HEK293 (cell line): ENCODE data around the gene DNAJC12.

Experiments used
- CTCF ChIP-seq: fragments of 450-650 bp; formaldehyde crosslinking; IDR thresholded peaks from 2 replicates; pipeline ENCODE4 v1.5.1; 2016; ENCODE audit warnings: missing biosample characterization, missing genetic modification characterization
- PRDM2 ChIP-seq: fragments of 450-650 bp; formaldehyde crosslinking; IDR thresholded peaks from 2 replicates; pipeline ENCODE4 v1.5.1; 2016; ENCODE audit warnings: missing biosample characterization, missing genetic modification characterization, borderline replicate concordance
- RBAK ChIP-seq: fragments of 450-650 bp; formaldehyde crosslinking; IDR thresholded peaks from 2 replicates; pipeline ENCODE4 v1.5.1; 2016; ENCODE audit warnings: missing biosample characterization, missing genetic modification characterization
- SCRT2 ChIP-seq: fragments of 450-650 bp; formaldehyde crosslinking; IDR thresholded peaks from 2 replicates; pipeline ENCODE4 v1.5.1; 2016; ENCODE audit warnings: missing biosample characterization, missing genetic modification characterization
- WT1 ChIP-seq: fragments of 450-650 bp; formaldehyde crosslinking; IDR thresholded peaks from 2 replicates; pipeline ENCODE4 v1.5.1; 2016; ENCODE audit warnings: missing biosample characterization, missing genetic modification characterization
- ZBTB20 ChIP-seq: fragments of 450-650 bp; formaldehyde crosslinking; IDR thresholded peaks from 2 replicates; pipeline ENCODE4 v1.5.1; 2016; ENCODE audit warnings: missing biosample characterization, missing genetic modification characterization
- ZBTB21 ChIP-seq: fragments of 450-650 bp; formaldehyde crosslinking; IDR thresholded peaks from 2 replicates; pipeline ENCODE4 v1.5.1; 2017; ENCODE audit warnings: missing biosample characterization, missing genetic modification characterization
- ZEB2 ChIP-seq: fragments of 450-650 bp; formaldehyde crosslinking; IDR thresholded peaks from 2 replicates; pipeline ENCODE4 v1.5.1; 2016; ENCODE audit warnings: missing biosample characterization, missing genetic modification characterization
- ZFP37 ChIP-seq: fragments of 450-650 bp; formaldehyde crosslinking; IDR thresholded peaks from 2 replicates; pipeline ENCODE4 v1.5.1; 2016; ENCODE audit warnings: missing biosample characterization, missing genetic modification characterization
- ZNF148 ChIP-seq: fragments of 450-650 bp; formaldehyde crosslinking; IDR thresholded peaks from 2 replicates; pipeline ENCODE4 v1.5.0; 2017; ENCODE audit warnings: missing biosample characterization, missing genetic modification characterization, borderline replicate concordance
- ZNF157 ChIP-seq: fragments of 450-650 bp; formaldehyde crosslinking; IDR thresholded peaks from 2 replicates; pipeline ENCODE4 v1.5.1; 2016; ENCODE audit warnings: missing biosample characterization, missing genetic modification characterization
- ZNF175 ChIP-seq: fragments of 450-650 bp; formaldehyde crosslinking; IDR thresholded peaks from 2 replicates; pipeline ENCODE4 v1.5.1; 2016; ENCODE audit warnings: missing biosample characterization, missing genetic modification characterization
- ZNF184 ChIP-seq: fragments of 450-650 bp; IDR thresholded peaks from 2 replicates; pipeline ENCODE4 v1.5.1; 2018; ENCODE audit warnings: missing biosample characterization, mild to moderate bottlenecking, missing genetic modification characterization
- ZNF266 ChIP-seq: fragments of 450-650 bp; formaldehyde crosslinking; IDR thresholded peaks from 2 replicates; pipeline ENCODE4 v1.5.1; 2016; ENCODE audit warnings: missing biosample characterization, missing genetic modification characterization, low read depth
- ZNF518A ChIP-seq: fragments of 450-650 bp; formaldehyde crosslinking; conservative IDR thresholded peaks from 2 replicates; pipeline ENCODE4 v1.5.1; 2016; ENCODE audit warnings: low read depth, missing biosample characterization, missing genetic modification characterization
- ZNF548 ChIP-seq: fragments of 450-650 bp; formaldehyde crosslinking; IDR thresholded peaks from 2 replicates; pipeline ENCODE4 v1.5.1; 2016; ENCODE audit warnings: missing biosample characterization, missing genetic modification characterization
- ZNF580 ChIP-seq: fragments of 450-650 bp; formaldehyde crosslinking; IDR thresholded peaks from 2 replicates; pipeline ENCODE4 v1.5.1; 2016; ENCODE audit warnings: missing biosample characterization, missing genetic modification characterization
- ZNF596 ChIP-seq: fragments of 450-650 bp; IDR thresholded peaks from 2 replicates; pipeline ENCODE4 v1.5.0; 2018; ENCODE audit warnings: missing biosample characterization, mild to moderate bottlenecking, missing genetic modification characterization, moderate library complexity
- ZNF768 ChIP-seq: fragments of 450-650 bp; formaldehyde crosslinking; IDR thresholded peaks from 2 replicates; pipeline ENCODE4 v1.5.1; 2018; ENCODE audit warnings: missing biosample characterization, mild to moderate bottlenecking, missing genetic modification characterization
- ZNF785 ChIP-seq: fragments of 450-650 bp; formaldehyde crosslinking; IDR thresholded peaks from 2 replicates; pipeline ENCODE4 v1.5.1; 2016; ENCODE audit warnings: missing biosample characterization, missing genetic modification characterization
- ZNF830 ChIP-seq: fragments of 450-650 bp; IDR thresholded peaks from 2 replicates; pipeline ENCODE4 v1.5.0; 2018; ENCODE audit warnings: missing biosample characterization, missing genetic modification characterization, low read depth, mild to moderate bottlenecking, moderate library complexity
- ZNF837 ChIP-seq: fragments of 450-650 bp; formaldehyde crosslinking; IDR thresholded peaks from 2 replicates; pipeline ENCODE4 v1.5.1; 2016; ENCODE audit warnings: missing biosample characterization, missing genetic modification characterization
- ZSCAN16 ChIP-seq: fragments of 450-650 bp; formaldehyde crosslinking; IDR thresholded peaks from 2 replicates; pipeline ENCODE4 v1.5.1; 2016; ENCODE audit warnings: missing biosample characterization, missing genetic modification characterization
- ZXDB ChIP-seq: fragments of 450-650 bp; formaldehyde crosslinking; IDR thresholded peaks from 2 replicates; pipeline ENCODE4 v1.5.1; 2016; ENCODE audit warnings: missing biosample characterization, missing genetic modification characterization

DNAJC12 gene

GRCh38 chr10:67764012-67764822 is 73.8 kb downstream of the DNAJC12 start (continued):
- TF ChIP-seq ZNF785 (no peak), ZBTB21 (no peak), ZNF837 (tag by site-specific recombination) (no peak), ZNF148 (tag by site-specific recombination) (no peak), ZBTB20 (tag by site-specific recombination) (no peak), ZNF596 (no peak), ZNF580 (peak; percentile 63), ZNF175 (no peak), PRDM2 (tag by site-specific recombination) (no peak), ZFP37 (tag by site-specific recombination) (peak; percentile 92), ZNF830 (tag by site-specific recombination) (no peak), ZXDB (peak; percentile 42), ZNF157 (tag by site-specific recombination) (no peak), ZNF184 (tag by site-specific recombination) (0 out of 2 replicates have a peak, but pooled peaks have one; percentile 11), ZNF266 (tag by site-specific recombination) (no peak), RBAK (tag by site-specific recombination) (no peak), ZEB2 (tag by site-specific recombination) (peak; percentile 78), ZNF518A (peak; percentile 46), SCRT2 (tag by site-specific recombination) (no peak), ZSCAN16 (tag by site-specific recombination) (no peak), WT1 (tag by site-specific recombination) (peak; percentile 60), ZNF548 (no peak), CTCF (tag by site-specific recombination) (no peak), ZNF768 (tag by site-specific recombination) (no peak; the same call in 1 of the 2 replicates)
